HepG2 (cell line): Measurements from ENCODE around the gene EIF4G1. TPM values are rescaled to one million over a fixed set of nuclear protein-coding genes. Genes with fewer than 3 reads are reported as not detected.
A peak's percentile ranks its signal among the peaks of the same experiment; 100 is the strongest.

Experiments
- AFF4 ChIP-seq: sonication (generic); formaldehyde crosslinking; IDR thresholded peaks from 2 replicates; pipeline ENCODE4 v1.4.0; 2020; ENCODE audit warnings: missing genetic modification reagents
- CBX5 ChIP-seq: sonication (generic); formaldehyde crosslinking; IDR thresholded peaks from 2 replicates; pipeline ENCODE4 v1.4.0; 2020; ENCODE audit warnings: missing genetic modification reagents, borderline replicate concordance
- CREB1 ChIP-seq, 2 experiments: fragments of 450-650 bp in 1 of 2; IDR thresholded peaks; 2 replicates each; pipeline ENCODE4 v1.6.1; 2016 to 2017; ENCODE audit warnings: control low read depth in 1 of 2, mild to moderate bottlenecking in 1 of 2, missing compliant biosample characterization in 1 of 2, missing genetic modification characterization in 1 of 2
- FOXC1 ChIP-seq: sonication (generic); formaldehyde crosslinking; IDR thresholded peaks from 2 replicates; pipeline ENCODE4 v1.8.0; 2022; ENCODE audit warnings: mild to moderate bottlenecking, missing genetic modification reagents, borderline replicate concordance
- IRF2 ChIP-seq: IDR thresholded peaks from 2 replicates; pipeline ENCODE4 v1.6.1; 2018; ENCODE audit warnings: missing genetic modification reagents, missing compliant biosample characterization
- JUN ChIP-seq: sonication (generic); formaldehyde crosslinking; IDR thresholded peaks from 2 replicates; pipeline ENCODE4 v1.4.0; 2020; ENCODE audit warnings: mild to moderate bottlenecking, missing genetic modification reagents
- MAFK ChIP-seq, 2 experiments: IDR thresholded peaks in 1 of 2; conservative IDR thresholded peaks in 1 of 2; 2 replicates each; pipeline ENCODE4 v1.6.1; 2011; ENCODE audit warnings: improper control_type of control experiment in 2 of 2, low read length in 2 of 2
- MTA1 ChIP-seq: sonication (generic); formaldehyde crosslinking; IDR thresholded peaks from 2 replicates; pipeline ENCODE4 v1.4.0; 2020; ENCODE audit warnings: missing genetic modification reagents, mild to moderate bottlenecking, borderline replicate concordance
- MXI1 ChIP-seq: IDR thresholded peaks from 3 replicates; pipeline ENCODE4 v1.6.1; 2012; ENCODE audit warnings: low read depth, low read length, inconsistent platforms, borderline replicate concordance
- NBN ChIP-seq: fragments of 450-650 bp; conservative IDR thresholded peaks from 2 replicates; pipeline ENCODE4 v1.6.1; 2017
- SMC3 ChIP-seq: IDR thresholded peaks from 2 replicates; pipeline ENCODE4 v1.6.1; 2011; ENCODE audit warnings: low read length, improper control_type of control experiment
- TEAD3 ChIP-seq: optimal IDR thresholded peaks from 2 replicates; pipeline ENCODE3; 2016; ENCODE audit warnings: borderline replicate concordance
- ZBTB33 ChIP-seq: sonication (generic); formaldehyde crosslinking; IDR thresholded peaks from 2 replicates; pipeline ENCODE4 v1.4.0; 2020; ENCODE audit warnings: missing genetic modification reagents
- ZFP91 ChIP-seq: sonication (generic); formaldehyde crosslinking; IDR thresholded peaks from 2 replicates; pipeline ENCODE4 v1.9.0; 2022; ENCODE audit warnings: missing genetic modification reagents, mild to moderate bottlenecking, borderline replicate concordance
- ZNF317 ChIP-seq: sonication (generic); formaldehyde crosslinking; IDR thresholded peaks from 2 replicates; pipeline ENCODE4 v1.5.0; 2020; ENCODE audit warnings: mild to moderate bottlenecking, missing genetic modification reagents
- ZNF546 ChIP-seq: sonication (generic); formaldehyde crosslinking; conservative IDR thresholded peaks from 2 replicates; pipeline ENCODE4 v1.8.1; 2023; ENCODE audit warnings: mild to moderate bottlenecking, missing genetic modification reagents
- polyA plus RNA-seq, 8 experiments: library from polyadenylated mRNA; depleted of rRNA in 3 of 8; stranded (reverse) in 7 of 8; unstranded in 1 of 8; fragments of >200 nt; fragmentation: Illumina TruSeq in 4 of 8; extraction: Trizol in 4 of 8; gene quantifications; 2 replicates each; pipeline versions ENCODE4 v1.2.1 to v1.2.3, GENCODE V29; 2011 to 2016; ENCODE audit warnings: low read depth in 4 of 8, missing spikeins in 1 of 8, mixed read lengths in 1 of 8; ENCODE audit not compliant: insufficient read depth in 1 of 8
- total RNA-seq, 5 experiments: library from RNA; depleted of rRNA; stranded (reverse); fragments of >200 nt; fragmentation: Illumina TruSeq; extraction: Trizol; gene quantifications; 2 replicates each; pipeline ENCODE4 v1.2.3, GENCODE V29; 2016; ENCODE audit warnings: low read depth in 1 of 5
- TF ChIP-seq, protein P1 (sequence below): IDR thresholded peaks from 2 replicates; pipeline ENCODE4 v1.6.1; 2016; ENCODE audit warnings: low read depth, control low read depth
- TF ChIP-seq, protein P2 (sequence below): sonication (generic); formaldehyde crosslinking; IDR thresholded peaks from 2 replicates; pipeline ENCODE4 v1.5.0; 2020; ENCODE audit warnings: missing genetic modification reagents

Gene EIF4G1
- total and polyA plus RNA-seq, 2 of the 13 experiments (the other 11 are each of a cell fraction or from before 2014, with no cell fraction given) = 208 to 213 TPM

DNA sequence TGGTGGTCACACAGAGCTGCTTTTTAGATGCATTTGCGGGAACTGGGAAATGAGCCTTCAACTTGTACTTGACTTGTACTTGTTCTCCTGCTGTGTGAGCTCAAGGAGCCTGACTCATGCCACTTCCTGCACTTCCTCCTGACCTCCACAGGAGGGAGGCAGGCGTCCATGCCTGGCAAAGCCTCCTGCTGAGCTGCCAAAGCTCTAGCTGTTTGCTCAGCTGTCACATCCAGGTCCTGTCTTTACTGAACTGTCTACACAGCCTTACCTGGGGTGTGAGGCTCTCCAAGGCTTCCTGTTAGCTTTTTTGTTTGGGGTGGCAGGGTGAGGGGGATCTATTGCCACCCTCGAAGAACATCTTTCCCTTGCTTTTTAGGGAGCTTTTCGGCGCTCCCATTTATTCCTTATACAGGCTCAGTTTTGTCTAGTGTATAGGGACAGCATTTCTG is 57.2 kb downstream of the EIF4G1 start (continued):
- TF ChIP-seq ZBTB33 (CRISPR knock-in tag) (peak; percentile 29; the same call in 1 of the 2 replicates), IRF2 (CRISPR knock-in tag) (peak; percentile 37; the same call in 1 of the 2 replicates), CREB1 (IDR thresholded peaks at IDR 0.05) (no peak), CREB1 (CRISPR knock-in tag; IDR thresholded peaks at IDR 0.05) (0 out of 2 replicates have a peak, but pooled peaks have one; percentile 32), CBX5 (CRISPR knock-in tag) (peak; percentile 65; the same call in 1 of the 2 replicates), TEAD3 (peak; percentile 70), NBN (no peak), ZNF546 (CRISPR knock-in tag) (no peak), ZFP91 (CRISPR knock-in tag) (0 out of 2 replicates have a peak, but pooled peaks have one; percentile 16), FOXC1 (no peak), MAFK (conservative IDR thresholded peaks at IDR 0.05 in 1 of 2, IDR thresholded peaks at IDR 0.05 in 1 of 2; ENCODE audit: low read length in 2 of 2) (no peak; a peak in 1 of 4 replicates), MTA1 (CRISPR knock-in tag) (no peak), MXI1 (peak; percentile 54; the same call in 1 of the 3 replicates), AFF4 (0 out of 2 replicates have a peak, but pooled peaks have one; percentile 56), JUN (CRISPR knock-in tag) (no peak), ZNF317 (CRISPR knock-in tag) (no peak), SMC3 (peak; percentile 97)
- TF ChIP-seq, protein P1, sequence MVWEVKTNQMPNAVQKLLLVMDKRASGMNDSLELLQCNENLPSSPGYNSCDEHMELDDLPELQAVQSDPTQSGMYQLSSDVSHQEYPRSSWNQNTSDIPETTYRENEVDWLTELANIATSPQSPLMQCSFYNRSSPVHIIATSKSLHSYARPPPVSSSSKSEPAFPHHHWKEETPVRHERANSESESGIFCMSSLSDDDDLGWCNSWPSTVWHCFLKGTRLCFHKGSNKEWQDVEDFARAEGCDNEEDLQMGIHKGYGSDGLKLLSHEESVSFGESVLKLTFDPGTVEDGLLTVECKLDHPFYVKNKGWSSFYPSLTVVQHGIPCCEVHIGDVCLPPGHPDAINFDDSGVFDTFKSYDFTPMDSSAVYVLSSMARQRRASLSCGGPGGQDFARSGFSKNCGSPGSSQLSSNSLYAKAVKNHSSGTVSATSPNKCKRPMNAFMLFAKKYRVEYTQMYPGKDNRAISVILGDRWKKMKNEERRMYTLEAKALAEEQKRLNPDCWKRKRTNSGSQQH (CRISPR knock-in tag) = no peak
- TF ChIP-seq, protein P2, sequence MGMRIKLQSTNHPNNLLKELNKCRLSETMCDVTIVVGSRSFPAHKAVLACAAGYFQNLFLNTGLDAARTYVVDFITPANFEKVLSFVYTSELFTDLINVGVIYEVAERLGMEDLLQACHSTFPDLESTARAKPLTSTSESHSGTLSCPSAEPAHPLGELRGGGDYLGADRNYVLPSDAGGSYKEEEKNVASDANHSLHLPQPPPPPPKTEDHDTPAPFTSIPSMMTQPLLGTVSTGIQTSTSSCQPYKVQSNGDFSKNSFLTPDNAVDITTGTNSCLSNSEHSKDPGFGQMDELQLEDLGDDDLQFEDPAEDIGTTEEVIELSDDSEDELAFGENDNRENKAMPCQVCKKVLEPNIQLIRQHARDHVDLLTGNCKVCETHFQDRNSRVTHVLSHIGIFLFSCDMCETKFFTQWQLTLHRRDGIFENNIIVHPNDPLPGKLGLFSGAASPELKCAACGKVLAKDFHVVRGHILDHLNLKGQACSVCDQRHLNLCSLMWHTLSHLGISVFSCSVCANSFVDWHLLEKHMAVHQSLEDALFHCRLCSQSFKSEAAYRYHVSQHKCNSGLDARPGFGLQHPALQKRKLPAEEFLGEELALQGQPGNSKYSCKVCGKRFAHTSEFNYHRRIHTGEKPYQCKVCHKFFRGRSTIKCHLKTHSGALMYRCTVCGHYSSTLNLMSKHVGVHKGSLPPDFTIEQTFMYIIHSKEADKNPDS (CRISPR knock-in tag) = no peak
